Kidney (tissue), 14 donors: Measurements from ENCODE around the gene QPRT. TPM values are rescaled to one million over a fixed set of nuclear protein-coding genes. Genes with fewer than 3 reads are reported as not detected.

Source experiments
- DNase-seq, 5 donors: peaks; one replicate each; pipeline ENCODE4 v3.0.0-alpha.2; 2013 to 2020
- FAIRE-seq: peaks from 2 replicates; lab custom pipeline; 2012; peaks lifted over from hg19 to GRCh38; lab: Jason Lieb, UNC
- H3K27ac ChIP-seq, 2 donors: one replicate each; pipeline ENCODE4 v1.7.0; 2013; ENCODE audit warnings: low read depth in 2 of 2, low read length in 2 of 2, inconsistent platforms in 1 of 2
- H3K27me3 ChIP-seq: one replicate; pipeline ENCODE4 v1.7.1; 2013; ENCODE audit warnings: low read length, inconsistent platforms; ENCODE audit not compliant: control insufficient read depth, insufficient read depth
- H3K36me3 ChIP-seq, 3 donors: one replicate each; pipeline versions ENCODE4 v1.7.0 to v1.7.1; 2013; ENCODE audit warnings: low read length in 3 of 3, control low read depth in 1 of 3, inconsistent platforms in 1 of 3; ENCODE audit not compliant: insufficient read depth in 3 of 3, control insufficient read depth in 2 of 3
- H3K4me1 ChIP-seq, 3 donors: one replicate each; pipeline versions ENCODE4 v1.7.0 to v1.7.1; 2013; ENCODE audit warnings: low read length in 3 of 3, inconsistent platforms in 1 of 3, low read depth in 1 of 3; ENCODE audit not compliant: control insufficient read depth in 2 of 3, insufficient read depth in 2 of 3
- H3K4me3 ChIP-seq, 3 donors: one replicate each; pipeline versions ENCODE4 v1.7.0 to v1.8.1; 2013; ENCODE audit warnings: low read length in 3 of 3, control low read depth in 1 of 3, inconsistent platforms in 1 of 3
- H3K9ac ChIP-seq, 3 donors: one replicate each; pipeline versions ENCODE4 v1.7.0 to v1.7.1; 2013; ENCODE audit warnings: low read length in 3 of 3, control low read depth in 1 of 3, inconsistent platforms in 1 of 3
- H3K9me3 ChIP-seq, 3 donors: one replicate each; pipeline versions ENCODE4 v1.7.0 to v1.7.1; 2013; ENCODE audit warnings: low read length in 3 of 3, control low read depth in 1 of 3, inconsistent platforms in 1 of 3; ENCODE audit not compliant: control insufficient read depth in 2 of 3, insufficient read depth in 1 of 3
- CTCF ChIP-seq: IDR thresholded peaks from 3 replicates; pipeline ENCODE4 v1.5.1; 2012; ENCODE audit warnings: mild to moderate bottlenecking, moderate library complexity, borderline replicate concordance; ENCODE audit not compliant: insufficient read depth; ENCODE audit errors: extremely low read depth
- intact Hi-C: fragments of 100-400 bp; cut with DNase I; formaldehyde crosslinking; loops from one replicate; pipeline ENCODE4 v1.11.1; 2022
- polyA plus RNA-seq: library from polyadenylated mRNA; stranded (reverse); fragments of 350-450 nt; fragmentation: Illumina TruSeq; extraction: RNeasy Lipid Tissue Mini Kit (QIAGEN cat#74804); gene quantifications from one replicate; pipeline ENCODE4 v1.2.3, GENCODE V29; 2014; ENCODE audit warnings: low read depth, low replicate concordance; ENCODE audit not compliant: insufficient read depth
- total RNA-seq: library from RNA; stranded (reverse); fragmentation: NEBNext Ultra II Directional; extraction: Animal tissue kit (Norgen Biotek cat#: 25700); gene quantifications from one replicate; pipeline ENCODE4 v1.2.1, GENCODE V29; 2021
- donor health status: control.
- donor health status: control.
- donor health status: control.
- donor health status: control.
- donor health status: control.
- donor health status: DM: yes; HTN: yes; CAD: no.
- donor health status: Normal renal cell carcinoma (clear cell type).

Gene QPRT
- total and polyA plus RNA-seq, 2 donors from 2014 or later: 13.9 to 168 TPM

- TF ChIP-seq CTCF: no peak
- Histone ChIP-seq H3K9me3 (no peaks in the 10 kb centered on the region), H3K27me3 (no peaks in the 10 kb centered on the region), H3K4me3 (no peak overlapping the region), H3K4me1 (peaks cover 0 to 2% (median 0%) of the 10 kb centered on the region in 3 donors), H3K36me3 (no peaks in the 10 kb centered on the region), H3K27ac (no peak overlapping the region), H3K9ac (no peak overlapping the region)
- no peak for FAIRE-seq
- no peak for DNase-seq
- intact Hi-C loops: no loop called here
Observed at GRCh38 chr16:29683543-29684090, 4.6 kb downstream of the QPRT start.

GRCh38 chr16:29684679-29685078 lies 5.7 kb downstream of the QPRT start:
- intact Hi-C loops: no loop called here
- H3K9ac ChIP-seq: no peak overlapping the region
- no peak overlapping the region for H3K4me3 ChIP-seq
- peaks cover 0 to 2% (median 0%) of the 10 kb centered on the region in 3 donors for H3K4me1 ChIP-seq
- H3K27ac ChIP-seq: no peak overlapping the region
- H3K27me3 ChIP-seq: no peaks in the 10 kb centered on the region
- DNase-seq: no peak
- no peak for FAIRE-seq
- no peaks in the 10 kb centered on the region for H3K9me3 ChIP-seq
- no peaks in the 10 kb centered on the region for H3K36me3 ChIP-seq
- no peak for TF ChIP-seq CTCF

GRCh38 chr16:29686740-29687332 lies 7.9 kb downstream of the QPRT start:
- Histone ChIP-seq H3K4me3 (no peak overlapping the region), H3K4me1 (no peaks in the 10 kb centered on the region), H3K9me3 (no peaks in the 10 kb centered on the region), H3K27ac (no peak overlapping the region), H3K36me3 (no peaks in the 10 kb centered on the region), H3K27me3 (no peaks in the 10 kb centered on the region), H3K9ac (no peak overlapping the region)
- FAIRE-seq: no peak
- TF ChIP-seq CTCF: no peak
- intact Hi-C loops: no loop called here
- no peak for DNase-seq

GRCh38 chr16:29687755-29688154 lies 8.8 kb downstream of the QPRT start:
- no peaks in the 10 kb centered on the region for H3K27me3 ChIP-seq
- H3K9ac ChIP-seq: no peak overlapping the region
- intact Hi-C loops: no loop called here
- no peaks in the 10 kb centered on the region for H3K36me3 ChIP-seq
- H3K27ac ChIP-seq: no peak overlapping the region
- DNase-seq: no peak
- H3K4me3 ChIP-seq: no peak overlapping the region
- H3K9me3 ChIP-seq: no peaks in the 10 kb centered on the region
- TF ChIP-seq CTCF: no peak
- no peaks in the 10 kb centered on the region for H3K4me1 ChIP-seq
- no peak for FAIRE-seq
